ENCODE data around the gene CFAP57. TPM values are rescaled to one million over a fixed set of nuclear protein-coding genes. Genes with fewer than 3 reads are reported as not detected.

The CFAP57 gene
- total RNA-seq, 4 donors from 2014 or later: not detected

GRCh38 chr1:43156026-43156425 lies 16.1 kb upstream of the CFAP57 start:
- no peak for DNase-seq
- Histone ChIP-seq H3K36me3 (no peaks in the 10 kb centered on the region), H3K9me3 (no peaks in the 10 kb centered on the region), H3K27ac (no peak overlapping the region), H3K4me1 (no peaks in the 10 kb centered on the region), H3K27me3 (peaks cover 6% of the 10 kb centered on the region), H3K4me3 (no peak overlapping the region)
- in situ Hi-C loops (cut with MboI; ENCODE audit: low pct_ligation_motif_present in 1 of 4, low pct_unique_long_range_greater_than_20kb in 1 of 4, low sequenced_read_pairs in 3 of 4): no loop called here
- TF ChIP-seq EP300 (IDR thresholded peaks at IDR 0.05; ENCODE audit: low read depth) (no peak), POLR2AphosphoS5 (IDR thresholded peaks at IDR 0.05) (no peak), CTCF (IDR thresholded peaks at IDR 0.05) (no peak), POLR2A (IDR thresholded peaks at IDR 0.05) (no peak)
- WGBS, 2 donors (ENCODE audit: low coverage in 1 of 2): 75 to 87% methylated on average over 2 to 7 of the region's 7 CpGs
- intact Hi-C loops (cut with DNase I; ENCODE audit: low total_unique reads): no loop called here

GRCh38 chr1:43165162-43165561 lies 7.0 kb upstream of the CFAP57 start:
- no peak for TF ChIP-seq POLR2AphosphoS5 (IDR thresholded peaks at IDR 0.05)
- TF ChIP-seq EP300 (IDR thresholded peaks at IDR 0.05; ENCODE audit: low read depth): no peak
- no peak for TF ChIP-seq CTCF (IDR thresholded peaks at IDR 0.05)
- no peak for TF ChIP-seq POLR2A (IDR thresholded peaks at IDR 0.05)
- no peak overlapping the region for H3K27ac ChIP-seq
- no peak for DNase-seq
- peaks cover 0 to 47% (median 11%) of the 10 kb centered on the region in 4 donors for H3K36me3 ChIP-seq
- H3K9me3 ChIP-seq: no peaks in the 10 kb centered on the region
- in situ Hi-C loops (cut with MboI; ENCODE audit: low pct_ligation_motif_present in 1 of 4, low pct_unique_long_range_greater_than_20kb in 1 of 4, low sequenced_read_pairs in 3 of 4): no loop called here
- H3K4me1 ChIP-seq: no peaks in the 10 kb centered on the region
- WGBS, 2 donors (ENCODE audit: low coverage in 1 of 2): 83 to 88% methylated on average over 3 of the region's 3 CpGs
- intact Hi-C loops (cut with DNase I; ENCODE audit: low total_unique reads): no loop called here
- no peak overlapping the region for H3K4me3 ChIP-seq
- no peaks in the 10 kb centered on the region for H3K27me3 ChIP-seq

GRCh38 chr1:43165765-43166164 lies 6.4 kb upstream of the CFAP57 start:
- Histone ChIP-seq H3K27ac (no peak overlapping the region), H3K9me3 (no peaks in the 10 kb centered on the region), H3K4me3 (no peak overlapping the region), H3K27me3 (no peaks in the 10 kb centered on the region), H3K36me3 (peaks cover 0 to 47% (median 11%) of the 10 kb centered on the region in 4 donors), H3K4me1 (no peaks in the 10 kb centered on the region)
- TF ChIP-seq CTCF (IDR thresholded peaks at IDR 0.05) (no peak), POLR2AphosphoS5 (IDR thresholded peaks at IDR 0.05) (no peak), POLR2A (IDR thresholded peaks at IDR 0.05) (no peak), EP300 (IDR thresholded peaks at IDR 0.05; ENCODE audit: low read depth) (no peak)
- intact Hi-C loops (cut with DNase I; ENCODE audit: low total_unique reads): no loop called here
- WGBS, 2 donors (ENCODE audit: low coverage in 1 of 2): 92 to 100% methylated on average over 3 to 5 of the region's 5 CpGs
- DNase-seq: no peak
- in situ Hi-C loops (cut with MboI; ENCODE audit: low pct_ligation_motif_present in 1 of 4, low pct_unique_long_range_greater_than_20kb in 1 of 4, low sequenced_read_pairs in 3 of 4): no loop called here

- H3K27ac ChIP-seq: peak overlapping the region; percentile 39 to 80 (median 61)
- DNase-seq: no peak
- 20 to 25% methylated on average over 4 to 17 of the region's 17 CpGs for WGBS, 2 donors (ENCODE audit: low coverage in 1 of 2)
- H3K9me3 ChIP-seq: no peaks in the 10 kb centered on the region
- peaks cover 0 to 26% (median 6%) of the 10 kb centered on the region in 4 donors for H3K36me3 ChIP-seq
- intact Hi-C loops (cut with DNase I; ENCODE audit: low total_unique reads) (no loop called here), in situ Hi-C loops (cut with MboI; ENCODE audit: low pct_ligation_motif_present in 1 of 4, low pct_unique_long_range_greater_than_20kb in 1 of 4, low sequenced_read_pairs in 3 of 4) (no loop called here)
- H3K27me3 ChIP-seq: peaks cover 14% of the 10 kb centered on the region
- H3K4me1 ChIP-seq: peaks cover 0 to 12% (median 9%) of the 10 kb centered on the region in 4 donors
- TF ChIP-seq POLR2A (IDR thresholded peaks at IDR 0.05): no peak
- no peak for TF ChIP-seq POLR2AphosphoS5 (IDR thresholded peaks at IDR 0.05)
- H3K4me3 ChIP-seq: peak overlapping the region; percentile 64 to 81 (median 72)
These were observed 736 bp upstream of the CFAP57 start for GRCh38 chr1:43171312-43171875.

Measured in transverse colon (tissue), 4 donors.